Head of caudate nucleus (tissue), 42 donors: ENCODE measurements around the gene IL17RC.

Experiments
- DNase-seq, 42 donors: peaks; one replicate each; pipeline versions ENCODE4 v3.0.0 to v3.0.0-alpha.2; 2020 to 2021; ENCODE audit warnings: mixed read lengths in 7 of 42
- intact Hi-C: fragments of 100-400 bp; cut with DNase I; formaldehyde crosslinking; loops from one replicate; pipeline ENCODE4 v1.15.0; 2022

The IL17RC gene

DNA sequence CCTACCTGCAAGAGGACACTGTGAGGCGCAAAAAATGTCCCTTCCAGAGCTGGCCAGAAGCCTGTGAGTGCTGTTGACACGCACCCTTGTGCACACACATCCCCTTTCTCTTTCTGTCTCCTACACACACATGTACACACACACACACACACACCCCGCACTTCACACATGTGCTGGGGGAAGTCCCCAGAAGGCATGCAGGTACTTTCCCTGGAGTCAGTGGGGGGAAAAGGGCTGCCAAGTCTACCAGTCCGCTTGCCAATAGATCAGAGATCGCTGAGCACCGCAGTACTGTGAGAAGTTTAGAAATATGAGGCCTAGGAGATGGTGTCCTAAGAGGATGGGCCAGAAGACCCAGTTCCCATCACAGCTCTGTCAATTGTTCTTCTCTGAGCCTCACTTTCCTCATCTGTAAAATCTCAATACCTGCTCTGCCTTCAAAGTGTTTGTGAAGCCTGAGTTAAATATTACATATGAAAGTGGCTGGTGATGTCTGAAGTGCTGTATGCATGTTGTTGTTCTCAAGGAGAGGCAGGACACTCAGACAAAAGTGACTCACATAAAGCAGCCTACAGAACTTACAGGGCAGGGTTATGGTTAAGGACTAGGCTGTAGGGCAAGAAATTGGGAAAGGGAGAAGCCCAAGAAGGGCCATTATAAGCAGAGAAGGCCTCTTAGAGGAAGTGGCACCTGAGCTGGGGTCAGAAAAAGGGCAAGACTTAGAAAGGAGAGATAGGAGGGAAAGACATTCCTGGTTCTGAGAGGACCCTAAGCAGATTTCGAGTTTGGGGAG is 7.5 kb upstream of the IL17RC start:
- intact Hi-C loops, result no loop called here
- no peak for DNase-seq

DNA sequence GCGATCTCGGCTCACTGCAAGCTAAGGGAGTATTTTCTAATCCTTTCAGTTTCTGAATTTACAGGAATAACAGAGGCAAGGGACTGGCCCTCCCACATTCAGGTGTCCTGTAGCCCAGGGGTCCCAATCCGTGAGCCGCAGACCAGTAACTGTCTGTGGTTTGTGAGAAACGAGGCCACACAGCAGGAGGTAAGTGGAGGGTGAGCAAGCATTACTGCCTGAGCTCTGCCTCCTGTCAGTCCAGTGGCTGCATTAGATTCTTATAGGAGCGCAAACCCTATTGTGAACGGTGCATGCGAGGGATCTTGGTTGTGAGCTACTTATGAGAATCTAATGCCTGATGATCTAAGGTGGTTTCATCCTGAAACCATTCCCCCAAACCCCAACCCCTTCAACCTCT is 5.0 kb upstream of the IL17RC start:
- intact Hi-C loops, result no loop called here
- no peak for DNase-seq

DNA sequence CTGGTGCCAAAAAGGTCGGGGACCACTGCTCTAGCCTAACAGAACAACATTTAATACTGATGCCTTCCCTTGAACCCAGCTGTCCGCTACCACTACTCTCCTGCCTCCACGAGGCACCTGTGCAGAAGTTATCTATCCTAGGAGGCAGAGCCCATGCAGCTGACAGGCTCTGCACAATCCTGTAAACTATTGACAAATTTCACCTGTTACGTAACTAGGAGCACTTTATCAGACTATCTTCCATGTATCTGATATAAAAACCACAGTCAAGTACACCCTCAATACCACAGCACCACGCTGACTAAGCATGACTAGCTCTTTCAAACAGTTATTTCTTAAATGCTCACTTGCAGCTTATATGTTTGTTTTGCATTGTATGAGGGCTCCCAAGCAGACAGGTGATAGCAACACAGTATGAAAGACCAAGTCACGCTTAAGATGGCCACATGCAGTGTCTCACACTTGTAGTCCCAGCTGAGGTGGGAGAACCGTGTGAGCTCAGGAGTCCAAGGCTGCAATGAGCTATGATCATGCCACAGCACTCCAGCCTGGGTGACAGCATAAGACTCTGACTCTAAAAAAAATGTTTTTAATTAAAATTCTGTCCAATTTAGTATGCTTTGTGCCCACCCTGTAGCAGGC is 4.5 kb upstream of the IL17RC start:
- intact Hi-C loops, result no loop called here
- DNase-seq, result no peak

DNA sequence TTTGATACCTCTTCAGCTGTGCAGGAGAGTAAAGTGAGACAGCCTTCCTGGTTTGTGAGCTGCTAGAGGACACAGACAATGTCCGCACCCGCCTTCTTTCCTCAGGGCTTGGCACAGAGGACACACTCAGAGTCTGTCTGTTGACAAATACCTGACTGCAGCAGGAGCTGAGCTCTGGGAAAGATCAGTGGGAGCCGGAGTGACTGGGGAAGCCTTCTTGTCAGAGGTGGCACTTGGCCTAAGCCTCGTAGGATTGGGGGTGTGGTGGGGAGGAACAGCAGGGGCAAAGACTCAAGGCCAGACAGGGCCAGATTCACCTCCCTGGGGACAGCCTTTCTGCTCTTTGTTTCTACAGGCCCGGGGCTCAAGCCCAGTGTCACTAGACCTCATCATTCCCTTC is 3.3 kb upstream of the IL17RC start:
- no peak for DNase-seq

DNA sequence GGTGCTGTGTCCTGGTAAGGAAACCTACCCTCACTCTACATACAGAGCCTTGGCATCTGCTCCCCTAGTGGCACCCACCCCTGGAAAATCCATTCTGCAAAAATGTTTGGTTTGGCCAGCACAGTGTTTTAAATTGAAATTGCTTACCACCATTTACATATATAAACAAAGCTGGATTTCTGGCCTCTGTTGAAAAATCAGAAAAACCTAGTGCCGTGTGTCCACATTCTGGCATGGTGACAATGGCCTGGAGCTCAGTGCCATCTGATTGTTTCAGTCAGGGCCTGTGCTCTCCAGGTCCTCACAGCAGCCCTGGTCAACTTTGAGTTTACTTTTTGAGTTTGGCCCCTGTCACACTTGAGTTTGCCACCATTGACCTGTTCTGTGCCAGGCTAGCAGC is 2.9 kb upstream of the IL17RC start:
- intact Hi-C loops, result no loop called here
- DNase-seq, result no peak

More for the DNA sequence above, 3.3 kb upstream of the IL17RC start:
- intact Hi-C loops, result no loop called here

DNA sequence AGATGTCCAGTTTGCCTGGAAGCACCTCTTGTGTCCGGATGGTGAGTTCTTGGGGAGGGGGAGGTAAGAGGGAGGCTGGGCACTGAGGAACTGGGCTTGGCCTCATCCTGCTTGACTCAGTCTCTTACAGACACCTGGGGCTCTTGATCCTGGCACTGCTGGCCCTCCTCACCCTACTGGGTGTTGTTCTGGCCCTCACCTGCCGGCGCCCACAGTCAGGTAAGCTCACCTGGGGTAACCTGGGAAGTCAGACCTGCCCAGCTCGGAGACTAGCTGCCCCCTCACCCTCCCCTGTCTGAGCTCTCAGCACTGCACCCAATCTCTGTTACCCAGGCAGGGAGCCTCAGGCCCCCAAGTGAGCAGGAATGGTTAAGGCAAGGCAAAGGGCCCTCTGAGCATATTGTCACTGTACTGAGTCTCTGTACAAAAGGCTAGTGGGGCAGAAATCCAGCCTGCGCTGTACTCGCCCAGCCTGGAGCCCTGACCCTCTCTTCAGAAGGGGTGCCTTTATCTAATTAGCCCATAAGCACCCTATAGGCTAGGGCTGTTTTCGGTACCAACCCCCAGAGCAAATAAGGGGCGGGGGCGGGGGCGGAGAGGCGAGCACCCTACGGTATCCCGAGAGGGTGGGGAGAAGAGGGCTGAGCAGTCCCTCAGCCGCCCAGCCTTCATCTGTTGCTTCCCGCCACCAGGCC is 2.2 kb upstream of the IL17RC start:
- intact Hi-C loops, result no loop called here
- DNase-seq, result no peak

DNA sequence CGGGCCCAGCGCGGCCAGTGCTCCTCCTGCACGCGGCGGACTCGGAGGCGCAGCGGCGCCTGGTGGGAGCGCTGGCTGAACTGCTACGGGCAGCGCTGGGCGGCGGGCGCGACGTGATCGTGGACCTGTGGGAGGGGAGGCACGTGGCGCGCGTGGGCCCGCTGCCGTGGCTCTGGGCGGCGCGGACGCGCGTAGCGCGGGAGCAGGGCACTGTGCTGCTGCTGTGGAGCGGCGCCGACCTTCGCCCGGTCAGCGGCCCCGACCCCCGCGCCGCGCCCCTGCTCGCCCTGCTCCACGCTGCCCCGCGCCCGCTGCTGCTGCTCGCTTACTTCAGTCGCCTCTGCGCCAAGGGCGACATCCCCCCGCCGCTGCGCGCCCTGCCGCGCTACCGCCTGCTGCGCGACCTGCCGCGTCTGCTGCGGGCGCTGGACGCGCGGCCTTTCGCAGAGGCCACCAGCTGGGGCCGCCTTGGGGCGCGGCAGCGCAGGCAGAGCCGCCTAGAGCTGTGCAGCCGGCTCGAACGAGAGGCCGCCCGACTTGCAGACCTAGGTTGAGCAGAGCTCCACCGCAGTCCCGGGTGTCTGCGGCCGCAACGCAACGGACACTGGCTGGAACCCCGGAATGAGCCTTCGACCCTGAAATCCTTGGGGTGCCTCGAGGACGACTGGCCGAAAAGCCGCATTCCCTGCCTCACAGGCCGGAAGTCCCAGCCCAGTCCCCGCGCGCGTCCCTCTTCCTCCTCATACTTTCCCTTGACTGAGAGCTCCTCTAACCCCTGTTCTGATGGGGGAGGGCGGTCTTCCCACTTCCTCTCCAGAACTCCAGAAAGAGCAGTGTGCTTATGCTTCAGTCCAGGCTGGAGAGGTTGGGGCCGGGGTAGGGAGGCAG is 1.4 kb upstream of the IL17RC start:
- peak in 41 of 42 donors; percentile 32 to 82 (median 67) for DNase-seq
- intact Hi-C loops, result no loop called here

DNA sequence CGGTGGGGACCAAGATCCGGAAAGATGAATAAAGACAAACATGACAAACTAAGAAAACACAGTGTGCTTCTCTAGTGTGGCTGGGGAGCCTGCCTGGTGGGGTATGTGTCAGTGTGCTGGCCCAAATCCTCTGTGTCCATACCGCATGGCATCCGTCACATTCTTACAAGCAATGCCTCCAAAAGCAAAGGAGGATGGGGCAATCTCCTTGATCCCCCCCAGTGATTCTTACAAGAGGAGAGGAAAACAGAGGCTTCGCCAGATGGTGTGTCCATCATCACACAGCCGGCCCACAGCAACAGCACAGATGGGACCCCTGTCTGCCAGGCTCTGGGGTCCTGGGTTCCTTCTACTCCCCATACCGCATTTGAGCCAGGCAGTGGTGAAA is 558 bp upstream of the IL17RC start:
- no peak for DNase-seq
- intact Hi-C loops, result no loop called here

DNA sequence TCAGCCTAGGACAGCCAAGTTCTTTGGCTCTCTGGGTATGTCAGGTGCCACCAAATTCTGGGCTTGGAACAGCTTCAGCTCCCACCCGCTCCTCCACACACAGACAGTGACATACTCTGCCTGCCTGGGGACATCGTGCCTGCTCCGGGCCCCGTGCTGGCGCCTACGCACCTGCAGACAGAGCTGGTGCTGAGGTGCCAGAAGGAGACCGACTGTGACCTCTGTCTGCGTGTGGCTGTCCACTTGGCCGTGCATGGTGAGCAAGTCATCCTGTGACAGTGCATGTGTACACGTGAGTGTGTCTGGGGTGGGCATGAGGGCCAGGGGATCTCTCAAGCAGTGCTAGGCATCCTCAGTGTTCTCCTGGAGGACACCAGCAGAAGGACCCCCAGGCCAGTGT is 922 bp downstream of the IL17RC start:
- DNase-seq, result no peak
- intact Hi-C loops, result no loop called here

DNA sequence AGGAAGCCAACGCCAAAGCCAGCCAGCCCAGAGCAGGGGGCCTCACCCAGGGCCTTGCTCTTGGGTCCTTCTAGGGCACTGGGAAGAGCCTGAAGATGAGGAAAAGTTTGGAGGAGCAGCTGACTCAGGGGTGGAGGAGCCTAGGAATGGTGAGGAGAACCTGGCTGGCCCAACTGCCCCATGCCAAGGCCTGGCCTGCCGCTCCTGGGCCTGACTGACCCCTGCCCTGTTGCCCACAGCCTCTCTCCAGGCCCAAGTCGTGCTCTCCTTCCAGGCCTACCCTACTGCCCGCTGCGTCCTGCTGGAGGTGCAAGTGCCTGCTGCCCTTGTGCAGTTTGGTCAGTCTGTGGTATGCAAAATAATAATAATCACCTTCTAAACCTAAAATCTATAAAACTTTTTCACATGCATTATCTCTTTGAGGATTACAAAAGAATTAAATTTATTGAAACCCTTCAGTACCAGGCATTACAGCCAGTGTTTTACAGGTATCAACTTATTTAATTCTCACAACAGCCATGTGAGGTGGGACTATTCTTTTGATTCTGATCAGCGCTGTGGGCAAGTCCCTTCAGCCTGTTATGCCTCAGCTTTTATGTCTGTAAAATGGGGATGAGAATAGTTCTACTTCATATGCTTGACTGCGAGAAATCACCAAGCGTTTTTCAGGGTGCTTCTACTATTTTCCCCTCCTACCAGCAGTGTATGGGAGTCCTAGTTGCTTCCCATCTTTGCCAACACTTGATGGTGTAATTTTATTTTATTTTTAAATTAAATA is 1.6 kb downstream of the IL17RC start:
- DNase-seq, result no peak
- intact Hi-C loops, result no loop called here

DNA sequence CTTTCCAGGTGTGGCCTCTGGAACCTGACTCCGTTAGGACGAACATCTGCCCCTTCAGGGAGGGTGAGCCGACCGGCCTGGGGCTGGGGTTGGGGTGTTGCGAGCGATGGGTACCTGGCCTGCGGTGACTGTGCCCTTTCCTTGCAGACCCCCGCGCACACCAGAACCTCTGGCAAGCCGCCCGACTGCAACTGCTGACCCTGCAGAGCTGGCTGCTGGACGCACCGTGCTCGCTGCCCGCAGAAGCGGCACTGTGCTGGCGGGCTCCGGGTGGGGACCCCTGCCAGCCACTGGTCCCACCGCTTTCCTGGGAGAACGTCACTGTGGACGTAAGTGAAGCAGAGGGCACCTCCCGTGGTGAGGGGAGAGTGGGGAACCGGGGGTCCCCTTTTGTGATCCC is 11.3 kb downstream of the IL17RC start:
- intact Hi-C loops, result no loop called here
- no peak for DNase-seq

DNA sequence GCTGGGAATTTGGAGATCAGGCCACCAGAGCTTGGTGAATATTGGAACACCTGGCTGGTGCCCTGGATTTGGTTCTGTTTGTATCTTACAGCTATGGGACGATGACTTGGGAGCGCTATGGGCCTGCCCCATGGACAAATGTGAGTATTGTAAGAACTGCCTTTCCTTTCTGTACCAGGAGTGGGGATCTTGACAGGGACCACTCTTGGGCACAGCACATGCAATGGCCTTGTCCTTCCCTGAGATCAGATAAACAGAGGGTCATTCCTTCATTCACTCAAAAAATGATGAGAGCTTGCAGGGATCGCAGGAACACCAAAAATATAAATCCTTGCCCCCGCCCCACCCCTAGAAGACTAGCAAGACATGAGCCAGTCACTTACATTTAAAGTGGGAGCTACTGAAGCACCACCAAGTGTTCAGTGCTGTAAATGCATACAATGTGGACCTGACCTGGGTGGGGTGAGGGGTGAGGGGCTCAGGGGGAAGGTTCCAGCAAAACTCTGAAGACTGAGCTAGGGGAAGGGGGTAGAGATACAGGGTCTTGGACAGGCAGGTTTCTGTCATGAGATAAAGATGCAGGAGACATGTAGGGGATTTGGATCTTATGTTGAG is 14.0 kb downstream of the IL17RC start:
- no peak for DNase-seq
- intact Hi-C loops, result loop anchor here (5.0 kb wide), 2 partner anchors 39 to 84 kb away; partner anchors contain the start of gene JAGN1

DNA sequence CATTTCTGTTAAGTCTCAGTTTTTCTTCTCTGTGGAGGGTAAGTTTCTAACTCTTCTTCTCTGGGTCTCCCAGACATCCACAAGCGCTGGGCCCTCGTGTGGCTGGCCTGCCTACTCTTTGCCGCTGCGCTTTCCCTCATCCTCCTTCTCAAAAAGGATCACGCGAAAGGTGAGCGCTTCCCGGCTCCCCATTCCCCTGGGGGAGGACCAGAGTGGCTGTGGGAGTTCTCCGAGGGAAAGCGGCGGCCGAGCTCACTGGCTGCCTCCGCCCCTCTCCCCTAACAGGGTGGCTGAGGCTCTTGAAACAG is 15.6 kb downstream of the IL17RC start:
- intact Hi-C loops, result loop anchor here (5.0 kb wide), 2 partner anchors 40 to 85 kb away; partner anchors contain the start of gene JAGN1
- peak in 2 of 42 donors; percentile 37 to 48 for DNase-seq

DNA sequence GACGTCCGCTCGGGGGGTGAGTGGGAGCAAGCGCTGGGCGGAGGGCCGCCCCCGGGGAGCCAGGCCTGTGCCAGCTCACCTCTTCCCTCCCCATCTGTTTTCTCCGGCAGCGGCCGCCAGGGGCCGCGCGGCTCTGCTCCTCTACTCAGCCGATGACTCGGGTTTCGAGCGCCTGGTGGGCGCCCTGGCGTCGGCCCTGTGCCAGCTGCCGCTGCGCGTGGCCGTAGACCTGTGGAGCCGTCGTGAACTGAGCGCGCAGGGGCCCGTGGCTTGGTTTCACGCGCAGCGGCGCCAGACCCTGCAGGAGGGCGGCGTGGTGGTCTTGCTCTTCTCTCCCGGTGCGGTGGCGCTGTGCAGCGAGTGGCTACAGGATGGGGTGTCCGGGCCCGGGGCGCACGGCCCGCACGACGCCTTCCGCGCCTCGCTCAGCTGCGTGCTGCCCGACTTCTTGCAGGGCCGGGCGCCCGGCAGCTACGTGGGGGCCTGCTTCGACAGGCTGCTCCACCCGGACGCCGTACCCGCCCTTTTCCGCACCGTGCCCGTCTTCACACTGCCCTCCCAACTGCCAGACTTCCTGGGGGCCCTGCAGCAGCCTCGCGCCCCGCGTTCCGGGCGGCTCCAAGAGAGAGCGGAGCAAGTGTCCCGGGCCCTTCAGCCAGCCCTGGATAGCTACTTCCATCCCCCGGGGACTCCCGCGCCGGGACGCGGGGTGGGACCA is 16.1 kb downstream of the IL17RC start:
- peak; percentile 57 to 93 (median 80) for DNase-seq
- intact Hi-C loops, result loop anchor here (5.0 kb wide), 2 partner anchors 41 to 86 kb away; partner anchors contain the start of gene JAGN1

DNA sequence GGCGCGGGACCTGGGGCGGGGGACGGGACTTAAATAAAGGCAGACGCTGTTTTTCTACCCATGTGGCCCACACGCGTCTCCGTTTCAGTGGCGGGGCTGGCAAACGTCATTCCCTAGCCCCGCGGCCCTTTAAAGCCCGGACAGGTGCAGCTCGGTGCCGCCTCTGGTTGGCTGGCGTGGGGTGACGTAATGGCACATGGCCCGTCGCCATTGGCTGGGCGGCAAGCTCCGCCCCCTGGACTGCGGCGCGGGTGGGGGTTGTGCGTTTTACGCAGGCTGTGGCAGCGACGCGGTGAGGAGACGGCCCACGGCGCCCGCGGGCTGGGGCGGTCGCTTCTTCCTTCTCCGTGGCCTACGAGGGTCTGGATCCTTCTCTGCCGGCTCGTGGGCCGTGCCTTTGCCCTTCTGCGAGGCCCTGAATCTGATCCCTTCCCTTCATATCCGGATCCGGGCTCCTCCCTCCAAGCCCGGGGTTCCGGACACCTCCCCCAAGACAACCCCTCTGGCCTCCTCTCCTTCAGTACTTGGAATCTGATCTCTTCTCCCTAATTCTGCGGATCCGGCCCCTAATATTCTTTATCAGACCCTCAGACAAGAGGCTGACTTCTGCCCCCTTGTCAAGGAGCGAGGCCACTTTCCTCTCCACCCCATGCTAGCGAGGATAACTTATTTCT is 16.8 kb downstream of the IL17RC start, which contains the start of gene CRELD1:
Gene CRELD1, plus strand, starts transcription at position 274 of the 674 bp plus-strand sequence. CDS start 605 bp downstream, outside the sequence.
- DNase-seq, result peak; percentile 94 to 99 (median 98)
- intact Hi-C loops, result loop anchor here (5.0 kb wide), 2 partner anchors 41 to 86 kb away; partner anchors contain the start of gene JAGN1

DNA sequence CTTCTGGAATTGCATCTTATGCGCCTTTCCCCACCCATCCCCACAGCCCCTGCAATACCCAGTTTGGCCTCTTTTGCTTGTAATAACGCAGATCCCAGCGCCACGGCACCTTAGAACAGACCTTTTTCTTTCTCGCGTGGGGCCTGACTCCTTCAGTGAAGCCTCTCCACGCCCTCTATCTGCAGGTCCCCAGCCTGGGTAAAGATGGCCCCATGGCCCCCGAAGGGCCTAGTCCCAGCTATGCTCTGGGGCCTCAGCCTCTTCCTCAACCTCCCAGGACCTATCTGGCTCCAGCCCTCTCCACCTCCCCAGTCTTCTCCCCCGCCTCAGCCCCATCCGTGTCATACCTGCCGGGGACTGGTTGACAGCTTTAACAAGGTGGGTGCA is 17.3 kb downstream of the IL17RC start:
- intact Hi-C loops, result loop anchor here (5.0 kb wide), 2 partner anchors 42 to 87 kb away; partner anchors contain the start of gene JAGN1
- peak in 20 of 42 donors; percentile 14 to 73 (median 44) for DNase-seq
